MM.1S (cell line): ENCODE data around the gene AFG1L.

Source experiments
- CTCF ChIP-seq: fragments of 300-600 bp; sonication (generic); IDR thresholded peaks from 2 replicates; pipeline ENCODE4 v1.5.1; 2016; ENCODE audit warnings: antibody characterized with exemption, low read length, mixed read lengths
- EZH2 ChIP-seq: fragments of 300-600 bp; sonication (generic); optimal IDR thresholded peaks from 2 replicates; pipeline ENCODE3; 2017; ENCODE audit warnings: low read depth, mild to moderate bottlenecking, antibody characterized with exemption, low read length, mixed read lengths

- TF ChIP-seq CTCF (no peak), EZH2 (no peak)
Measured at GRCh38 chr6:108360919-108361311, 66.1 kb downstream of the AFG1L start.
